C4-2B (cell line): Measurements from ENCODE around the gene RBBP5.

Experiments used
- ZFX ChIP-seq: fragments of 450-650 bp; IDR thresholded peaks from 2 replicates; pipeline ENCODE4 v1.6.1; 2017
- TF ChIP-seq, protein P1 (sequence below): fragments of 450-650 bp; conservative IDR thresholded peaks from 2 replicates; pipeline ENCODE4 v1.5.1; 2017; ENCODE audit warnings: mild to moderate bottlenecking

- TF ChIP-seq, protein P1, sequence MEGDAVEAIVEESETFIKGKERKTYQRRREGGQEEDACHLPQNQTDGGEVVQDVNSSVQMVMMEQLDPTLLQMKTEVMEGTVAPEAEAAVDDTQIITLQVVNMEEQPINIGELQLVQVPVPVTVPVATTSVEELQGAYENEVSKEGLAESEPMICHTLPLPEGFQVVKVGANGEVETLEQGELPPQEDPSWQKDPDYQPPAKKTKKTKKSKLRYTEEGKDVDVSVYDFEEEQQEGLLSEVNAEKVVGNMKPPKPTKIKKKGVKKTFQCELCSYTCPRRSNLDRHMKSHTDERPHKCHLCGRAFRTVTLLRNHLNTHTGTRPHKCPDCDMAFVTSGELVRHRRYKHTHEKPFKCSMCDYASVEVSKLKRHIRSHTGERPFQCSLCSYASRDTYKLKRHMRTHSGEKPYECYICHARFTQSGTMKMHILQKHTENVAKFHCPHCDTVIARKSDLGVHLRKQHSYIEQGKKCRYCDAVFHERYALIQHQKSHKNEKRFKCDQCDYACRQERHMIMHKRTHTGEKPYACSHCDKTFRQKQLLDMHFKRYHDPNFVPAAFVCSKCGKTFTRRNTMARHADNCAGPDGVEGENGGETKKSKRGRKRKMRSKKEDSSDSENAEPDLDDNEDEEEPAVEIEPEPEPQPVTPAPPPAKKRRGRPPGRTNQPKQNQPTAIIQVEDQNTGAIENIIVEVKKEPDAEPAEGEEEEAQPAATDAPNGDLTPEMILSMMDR: peak; percentile 92
- no peak for TF ChIP-seq ZFX
Observed at GRCh38 chr1:205121660-205122488, at the start of gene RBBP5.
